Hematopoietic multipotent progenitor cell treated with erythropoietin and hydrocortisone succinate and interleukin-3 and kit ligand, for 15 days (in vitro differentiated cells): ENCODE results near the gene DTX4.
A peak's percentile ranks its signal among the peaks of the same experiment; 100 is the strongest.
"Not testable (repeated sequence)": the region's sequence is repeated elsewhere in the genome, so short reads cannot be mapped to it uniquely, and the experiment has no call there.

ENCODE experiments used
- DNase-seq: peaks from one replicate; pipeline ENCODE4 v3.0.0-alpha.2; 2015; ENCODE audit warnings: low spot score

Gene DTX4

GRCh38 chr11:59171508-59172322 is at the start of gene DTX4:
Gene DTX4 (plus strand): TSS chr11:59172132. CDS start chr11:59172596, 464 bp downstream.
- peak; percentile 85 for DNase-seq

GRCh38 chr11:59135648-59136461 is 36.1 kb upstream of the DTX4 start:
- peak; percentile 78 for DNase-seq

GRCh38 chr11:59136551-59136950 is 35.4 kb upstream of the DTX4 start:
- DNase-seq = not testable (repeated sequence)

DNA sequence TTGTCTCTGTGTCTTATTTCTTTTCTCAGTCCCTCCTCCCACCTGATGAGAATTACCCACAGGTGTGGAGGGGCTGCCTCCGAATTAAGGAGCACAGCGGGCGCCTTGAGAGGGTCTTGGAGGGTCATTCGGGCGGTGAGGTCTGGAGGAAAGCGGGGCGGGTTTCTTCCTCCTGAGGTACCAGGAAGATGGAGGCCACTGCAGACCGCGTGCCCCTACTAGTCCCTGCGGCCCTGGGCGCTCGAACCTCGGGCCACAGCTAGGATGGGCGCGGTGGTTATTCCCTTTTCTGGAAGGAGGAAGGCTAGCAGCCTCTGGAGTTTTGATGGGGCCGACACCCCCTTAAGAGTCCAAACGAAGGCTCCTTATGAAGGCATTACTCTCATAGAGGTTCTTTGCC is 34.7 kb upstream of the DTX4 start:
- DNase-seq = no peak

- no peak for DNase-seq
Observed at GRCh38 chr11:59138643-59139042, 33.3 kb upstream of the DTX4 start.

GRCh38 chr11:59141191-59141590 is 30.7 kb upstream of the DTX4 start:
- no peak for DNase-seq

DNA sequence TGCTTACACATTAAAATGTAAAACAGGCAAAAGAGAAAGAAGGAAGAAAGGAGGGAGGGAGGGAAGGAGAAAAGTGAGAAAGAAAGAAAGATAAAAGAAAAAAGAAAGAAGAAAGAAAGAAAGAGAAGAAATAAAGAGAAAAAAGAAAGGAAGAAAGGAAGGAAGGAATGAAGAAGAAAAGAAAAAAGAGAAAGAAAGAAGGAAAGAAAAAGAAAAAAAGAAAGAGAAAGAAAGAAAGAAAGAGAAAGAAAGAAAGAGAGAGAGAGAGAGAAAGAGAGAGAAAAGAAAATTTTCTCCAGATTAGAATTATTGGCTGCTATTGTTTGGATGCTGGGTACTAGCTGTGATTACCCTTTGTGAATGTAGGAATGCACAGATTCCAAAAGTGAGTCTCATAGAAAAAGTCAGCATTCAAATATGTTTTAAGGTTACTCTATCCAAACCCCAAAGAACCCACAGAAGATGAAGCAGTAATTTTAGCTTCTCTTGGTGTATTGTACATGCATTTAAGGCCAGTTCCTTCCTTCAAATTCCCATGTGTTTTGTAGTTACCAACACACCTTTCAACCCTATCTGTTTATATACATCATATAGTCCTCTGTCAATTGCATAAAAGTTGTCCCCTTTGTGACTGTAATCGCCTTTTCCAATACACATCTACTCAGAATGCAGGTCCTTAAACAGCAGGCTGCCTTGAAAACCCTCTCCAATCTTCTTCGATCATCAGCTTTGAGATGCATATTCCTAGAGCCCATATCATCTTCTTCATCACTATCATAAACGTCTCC is 30.1 kb upstream of the DTX4 start:
- peak; percentile 4 for DNase-seq

DNA sequence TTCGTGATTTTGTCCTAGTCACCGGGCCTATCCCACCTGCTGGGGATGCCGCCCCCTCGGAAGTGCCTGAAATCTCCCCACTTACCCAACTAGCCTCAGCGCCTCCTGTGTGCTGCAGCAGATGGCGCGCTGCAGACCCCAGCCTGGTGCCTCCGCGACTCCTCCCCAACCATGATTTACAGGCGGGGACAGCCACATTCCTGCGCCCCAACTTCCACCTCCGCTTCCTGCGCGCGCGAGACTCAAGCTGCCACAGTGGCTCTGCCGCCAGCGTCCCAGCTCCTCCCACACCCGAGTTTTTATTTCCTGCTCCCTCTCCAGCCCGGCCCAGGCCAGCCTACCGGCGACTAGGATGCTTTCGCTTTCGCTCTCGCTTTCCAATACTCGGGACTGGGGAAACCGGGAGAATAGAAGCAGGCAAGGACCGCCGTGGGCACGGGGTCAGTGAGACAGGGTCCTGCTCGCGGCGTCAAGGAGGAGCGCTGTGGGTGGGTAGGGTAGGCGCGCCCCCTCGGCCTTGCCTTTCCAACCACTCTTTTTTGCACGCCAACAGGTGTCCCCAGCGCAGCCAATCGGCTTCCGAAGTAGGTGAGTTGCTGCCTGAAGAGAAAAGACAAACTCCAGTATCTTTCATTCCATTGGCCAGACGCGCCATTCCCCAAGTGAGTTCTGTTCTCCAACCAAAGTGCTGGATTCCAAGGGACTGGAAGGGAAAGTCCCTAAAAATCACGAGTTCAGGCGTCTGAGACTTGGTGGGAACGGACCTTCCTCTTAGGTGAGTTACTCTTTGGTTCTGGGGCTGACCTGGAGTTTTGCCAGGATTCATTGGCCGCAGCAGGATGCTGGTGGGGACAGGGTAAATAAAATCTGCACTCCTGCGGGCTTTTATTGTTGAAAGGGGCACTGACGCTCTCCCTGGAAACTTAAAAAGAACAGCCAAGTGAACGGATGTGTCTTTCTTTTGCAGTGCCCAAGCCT is 29.1 kb upstream of the DTX4 start, which contains the start of gene FAM111A:
Gene FAM111A (plus strand): TSS at position 327 of the 978 bp plus-strand sequence. CDS start 6,017 bp downstream, outside the sequence.
- DNase-seq = peak; percentile 71

DNA sequence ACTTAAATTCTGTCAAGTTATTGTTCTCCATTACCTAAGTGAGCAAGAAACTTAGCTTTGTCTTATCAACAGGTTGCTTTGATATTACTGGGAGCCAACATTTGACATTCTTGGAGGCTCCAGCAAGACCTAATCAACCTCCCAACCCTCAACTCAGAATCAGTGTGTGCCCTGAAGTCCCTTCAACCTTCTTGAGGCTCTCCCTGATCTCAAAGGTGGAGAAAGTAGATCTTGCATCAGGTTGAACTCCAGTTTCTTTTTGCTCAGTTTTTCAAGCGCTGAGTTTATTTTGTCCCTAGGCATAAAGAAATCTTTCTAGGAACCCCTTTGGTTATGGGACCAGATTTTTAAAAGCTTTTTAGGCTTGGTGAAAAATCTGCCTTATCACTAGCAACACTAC is 27.8 kb upstream of the DTX4 start:
- DNase-seq = no peak

GRCh38 chr11:59144579-59145345 is 27.2 kb upstream of the DTX4 start:
- peak; percentile 84 for DNase-seq

- DNase-seq = no peak
Observed at GRCh38 chr11:59145534-59145933, 26.4 kb upstream of the DTX4 start.

DNA sequence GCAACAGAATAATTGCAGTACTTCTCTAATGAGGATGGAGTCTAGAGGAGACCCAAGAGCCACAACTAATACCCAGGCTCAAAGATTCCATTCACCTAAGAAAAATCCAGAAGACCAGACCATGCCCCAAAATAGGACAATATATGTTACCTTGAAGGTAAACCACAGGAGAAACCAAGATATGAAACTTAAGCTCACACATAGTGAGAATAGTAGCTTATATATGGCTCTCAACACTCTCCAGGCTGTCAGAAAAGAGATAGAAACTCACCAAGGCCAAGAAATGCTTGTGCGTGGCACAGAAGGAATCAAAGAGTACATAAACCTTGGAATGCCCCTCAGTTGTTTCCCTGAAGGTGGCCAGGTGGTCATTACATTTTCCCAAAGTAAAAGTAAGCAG is 20.2 kb upstream of the DTX4 start:
- DNase-seq = no peak

DNA sequence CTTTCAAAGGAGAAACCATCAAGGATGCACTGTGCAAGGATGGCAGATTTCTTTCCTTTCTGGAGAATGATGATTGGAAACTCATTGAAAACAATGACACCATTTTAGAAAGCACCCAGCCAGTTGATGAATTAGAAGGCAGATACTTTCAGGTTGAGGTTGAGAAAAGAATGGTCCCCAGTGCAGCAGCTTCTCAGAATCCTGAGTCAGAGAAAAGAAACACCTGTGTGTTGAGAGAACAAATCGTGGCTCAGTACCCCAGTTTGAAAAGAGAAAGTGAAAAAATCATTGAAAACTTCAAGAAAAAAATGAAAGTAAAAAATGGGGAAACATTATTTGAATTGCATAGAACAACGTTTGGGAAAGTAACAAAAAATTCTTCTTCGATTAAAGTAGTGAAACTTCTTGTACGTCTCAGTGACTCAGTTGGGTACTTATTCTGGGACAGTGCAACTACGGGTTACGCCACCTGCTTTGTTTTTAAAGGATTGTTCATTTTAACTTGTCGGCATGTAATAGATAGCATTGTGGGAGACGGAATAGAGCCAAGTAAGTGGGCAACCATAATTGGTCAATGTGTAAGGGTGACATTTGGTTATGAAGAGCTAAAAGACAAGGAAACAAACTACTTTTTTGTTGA is 19.5 kb upstream of the DTX4 start:
- no peak for DNase-seq

GRCh38 chr11:59154610-59155009 is 17.3 kb upstream of the DTX4 start:
- no peak for DNase-seq

DNA sequence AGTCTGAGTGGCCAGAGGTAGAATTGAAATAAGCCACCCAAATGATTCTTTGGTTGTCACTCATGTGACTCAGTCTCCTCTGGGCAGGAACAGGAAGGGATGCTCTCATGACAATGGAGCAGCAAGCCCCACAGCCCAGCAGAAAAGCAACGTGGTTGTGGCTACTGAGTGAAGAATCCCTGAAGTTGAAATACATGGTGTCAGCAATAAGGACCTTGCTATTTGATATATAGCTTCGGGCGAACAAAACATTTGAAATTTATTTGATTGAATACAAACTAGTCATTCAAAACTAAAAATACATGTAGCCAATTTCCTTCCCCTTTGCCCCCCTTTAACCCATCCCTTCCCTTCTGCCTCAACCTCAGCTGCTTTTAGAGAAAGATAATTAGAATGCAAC is 14.5 kb upstream of the DTX4 start:
- no peak for DNase-seq

DNA sequence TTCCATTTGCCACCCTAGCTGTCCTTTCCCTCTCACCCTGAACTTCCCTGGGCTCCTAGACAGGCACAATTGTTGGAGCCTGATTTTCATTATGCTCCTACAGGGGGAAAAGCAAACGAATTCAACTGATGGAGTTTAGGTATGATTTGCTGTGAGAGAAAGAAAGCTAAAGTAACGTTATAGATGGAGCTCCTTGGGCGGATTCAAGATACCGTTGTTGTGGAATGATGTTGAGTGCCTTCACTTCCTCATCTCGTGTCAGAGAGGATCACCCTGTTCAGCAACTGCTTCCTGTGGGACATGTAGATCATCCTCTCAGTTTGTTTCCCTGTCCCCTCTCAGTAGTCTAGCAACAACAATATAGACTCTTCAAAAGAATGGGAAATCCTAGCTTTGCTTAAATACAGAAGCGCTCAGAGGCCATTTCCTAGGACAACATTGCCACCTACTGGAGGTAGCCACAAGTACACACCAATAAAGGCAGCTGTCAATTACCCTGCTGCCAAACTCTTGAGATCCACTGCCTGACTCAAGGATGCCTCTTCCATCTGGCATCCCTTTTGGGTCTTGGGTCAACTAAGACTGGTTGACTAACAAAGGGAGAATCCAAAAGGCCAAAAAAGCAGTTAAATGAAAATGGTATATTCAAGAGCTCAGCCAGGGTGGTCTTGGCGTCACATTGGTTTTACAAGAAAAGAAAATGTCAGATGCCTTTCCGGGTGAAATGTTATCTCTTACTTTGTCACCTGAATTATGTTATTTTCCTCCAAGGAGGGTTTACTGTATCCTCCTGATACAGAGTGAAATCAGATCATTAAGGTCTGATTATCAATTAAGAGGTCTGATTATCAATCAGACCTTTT is 13.5 kb upstream of the DTX4 start:
- DNase-seq = peak; percentile 74

GRCh38 chr11:59164028-59164427 is 7.9 kb upstream of the DTX4 start:
- DNase-seq = no peak

DNA sequence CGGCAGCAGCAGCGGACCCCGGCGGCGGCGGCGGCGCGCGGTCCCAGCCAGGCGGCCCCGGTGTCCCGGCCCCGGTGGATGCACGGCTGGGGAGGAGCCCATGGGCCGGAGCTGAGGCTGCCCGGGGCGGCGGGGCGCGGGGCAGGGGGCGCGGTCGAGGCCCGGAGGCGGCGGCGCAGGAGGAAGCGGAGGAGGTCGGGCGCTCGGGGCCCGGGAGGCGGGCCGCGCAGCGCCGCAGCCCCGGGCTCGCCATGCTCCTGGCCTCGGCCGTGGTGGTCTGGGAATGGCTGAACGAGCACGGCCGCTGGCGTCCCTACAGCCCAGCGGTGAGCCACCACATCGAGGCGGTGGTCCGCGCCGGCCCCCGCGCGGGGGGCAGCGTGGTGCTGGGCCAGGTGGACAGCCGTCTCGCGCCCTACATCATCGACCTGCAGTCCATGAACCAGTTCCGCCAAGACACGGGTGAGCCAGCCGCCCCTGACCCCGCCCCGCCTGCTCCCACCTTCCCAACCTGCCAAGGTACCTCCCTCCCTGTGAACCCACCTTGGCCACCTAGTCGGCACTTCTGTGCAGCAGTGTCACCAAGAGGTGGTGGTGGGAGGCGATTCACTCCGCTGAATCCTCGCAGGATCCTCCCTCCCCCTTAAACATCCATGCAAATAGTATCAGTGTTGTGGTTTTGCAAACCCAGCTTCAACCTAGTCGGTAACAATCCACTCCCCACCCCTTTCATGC is 580 bp downstream of the DTX4 start:
- DNase-seq = no peak
